Medulla oblongata (tissue), 1 donor: Measurements from ENCODE around the gene MTUS2.
A peak's percentile ranks its signal among the peaks of the same experiment; 100 is the strongest.
"Not testable (repeated sequence)": the region's sequence is repeated elsewhere in the genome, so short reads cannot be mapped to it uniquely, and the experiment has no call there.

Source experiments
- DNase-seq: peaks from one replicate; pipeline ENCODE4 v3.0.0-alpha.2; 2015; ENCODE audit errors: extremely low spot score

The MTUS2 gene

DNA sequence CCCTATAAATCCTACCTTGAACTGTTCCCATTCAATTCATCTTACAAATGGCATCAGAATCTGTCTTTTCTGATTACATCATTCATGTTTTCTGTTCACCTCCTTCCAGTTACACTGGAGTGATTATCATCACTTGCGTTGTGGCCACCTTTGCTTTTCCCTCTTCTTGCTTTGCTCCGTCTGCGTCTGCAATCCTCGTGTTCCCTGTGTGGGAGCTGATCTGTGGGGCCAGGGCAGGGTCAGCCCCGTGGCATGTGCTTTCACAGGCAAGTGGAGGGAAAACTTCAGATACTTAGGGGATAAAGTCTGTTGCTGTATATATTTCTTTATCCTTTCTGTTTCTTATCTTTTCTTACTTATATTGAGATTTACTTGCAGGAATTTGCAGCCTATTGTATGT, 497.7 kb downstream of the MTUS2 start:
- no peak for DNase-seq

GRCh38 chr13:29318741-29319140, 498.6 kb downstream of the MTUS2 start:
- DNase-seq = no peak

- no peak for DNase-seq
Measured at GRCh38 chr13:29319451-29319850, 499.3 kb downstream of the MTUS2 start.

GRCh38 chr13:29323954-29324353, 503.8 kb downstream of the MTUS2 start:
- no peak for DNase-seq

DNA sequence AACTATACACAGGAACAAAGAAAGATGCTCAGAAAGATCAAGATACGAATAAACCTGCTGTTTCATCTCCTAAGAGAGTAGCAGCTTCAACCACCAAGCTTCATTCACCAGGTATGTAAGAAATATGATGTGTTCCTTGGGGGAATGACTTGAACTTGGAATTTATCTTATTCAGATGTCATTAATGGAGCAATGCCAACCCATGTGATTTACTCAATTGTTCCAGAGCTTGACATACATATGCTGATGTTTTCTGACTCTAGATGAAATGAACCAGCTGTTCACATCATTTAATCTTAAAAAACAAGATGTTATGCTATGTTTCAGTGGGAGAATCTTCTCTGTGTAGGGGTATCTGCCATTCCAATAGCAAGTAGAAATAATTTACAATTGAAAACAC, 504.5 kb downstream of the MTUS2 start:
- DNase-seq = no peak

- no peak for DNase-seq
Measured at GRCh38 chr13:29328501-29328900, 508.4 kb downstream of the MTUS2 start.

- no peak for DNase-seq
Measured at GRCh38 chr13:29336356-29336755, 516.2 kb downstream of the MTUS2 start.

DNA sequence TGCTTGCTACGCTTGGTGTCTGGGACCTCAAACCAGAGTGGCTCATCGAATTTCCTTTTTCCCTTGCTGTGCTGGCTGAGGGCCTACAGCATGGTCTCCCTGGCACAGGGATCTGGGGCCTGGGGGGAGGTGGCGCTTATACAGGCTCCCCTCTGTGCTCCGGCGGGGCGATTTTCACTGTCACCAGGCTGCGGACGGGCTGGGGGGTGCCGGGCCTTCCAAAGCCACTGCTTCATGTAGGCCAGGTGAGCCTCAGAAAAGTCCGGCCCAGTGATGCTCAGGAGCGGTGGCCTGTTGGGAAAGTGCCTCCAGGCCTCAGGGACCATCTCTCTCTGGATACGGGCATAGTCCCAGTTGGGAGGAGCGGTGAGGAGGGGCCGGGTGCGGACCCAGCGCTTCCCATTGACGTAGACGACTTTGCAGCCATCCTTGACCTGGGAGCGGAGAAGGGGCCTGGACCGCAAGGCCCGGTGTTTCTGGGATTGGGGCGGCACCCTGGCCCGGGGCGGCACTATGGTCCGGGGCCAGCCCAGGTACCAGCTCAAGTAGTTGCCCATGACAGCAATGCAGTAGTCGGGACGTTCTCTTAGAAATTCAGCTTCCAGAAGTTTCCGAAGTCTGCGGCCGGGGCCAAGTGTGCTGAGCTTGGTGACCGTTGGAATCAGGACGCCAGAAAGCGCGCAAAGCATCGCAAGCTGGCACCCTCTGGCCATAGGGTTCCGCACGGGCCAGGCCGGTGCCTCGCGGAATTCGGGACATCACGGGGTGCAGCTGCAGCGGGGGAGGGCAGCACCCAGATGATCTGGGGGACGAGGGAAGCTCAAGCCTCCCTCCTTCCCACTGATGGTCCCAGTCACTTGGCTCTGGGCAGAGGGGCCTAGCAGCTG, 519.5 kb downstream of the MTUS2 start:
- no peak for DNase-seq

- not testable (repeated sequence) for DNase-seq
Measured at GRCh38 chr13:29345860-29346582, 525.9 kb downstream of the MTUS2 start.

GRCh38 chr13:29355029-29355428, 534.9 kb downstream of the MTUS2 start:
- DNase-seq = no peak

DNA sequence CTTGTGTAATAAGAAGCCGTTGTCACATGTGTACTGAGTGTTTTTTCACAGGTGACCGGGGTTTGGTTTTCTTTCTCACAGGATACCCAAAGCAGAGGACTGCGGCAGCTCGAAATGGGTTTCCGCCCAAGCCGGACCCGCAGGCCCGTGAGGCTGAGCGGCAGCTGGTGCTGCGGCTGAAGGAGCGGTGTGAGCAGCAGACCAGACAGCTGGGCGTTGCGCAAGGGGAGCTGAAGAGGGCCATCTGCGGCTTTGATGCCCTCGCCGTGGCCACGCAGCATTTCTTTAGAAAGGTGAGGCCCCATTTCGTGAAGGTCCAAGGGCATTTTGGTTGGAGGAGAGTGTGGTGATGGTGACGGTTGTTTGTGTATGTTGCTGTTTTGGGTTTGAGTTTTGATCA, 539.0 kb downstream of the MTUS2 start:
- DNase-seq = no peak

DNA sequence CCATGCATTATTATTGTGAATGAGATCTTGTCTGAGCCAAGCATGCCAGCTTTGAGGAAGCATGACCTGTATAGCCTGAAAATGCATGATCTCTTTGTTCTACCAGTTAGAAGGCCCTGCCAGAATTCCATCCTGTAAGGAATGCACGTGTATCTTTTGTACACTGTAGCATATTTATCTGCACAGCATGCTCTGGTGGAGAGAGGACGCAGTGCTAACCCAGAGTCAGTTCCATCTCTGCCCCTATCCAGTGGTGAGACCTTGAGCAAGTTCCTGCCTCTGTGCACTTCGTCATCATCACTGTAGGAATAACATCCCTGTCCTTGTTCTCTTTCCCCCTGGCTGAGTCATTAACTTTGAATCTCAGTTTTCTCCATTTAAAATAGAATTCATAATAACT, 541.6 kb downstream of the MTUS2 start:
- no peak for DNase-seq

DNA sequence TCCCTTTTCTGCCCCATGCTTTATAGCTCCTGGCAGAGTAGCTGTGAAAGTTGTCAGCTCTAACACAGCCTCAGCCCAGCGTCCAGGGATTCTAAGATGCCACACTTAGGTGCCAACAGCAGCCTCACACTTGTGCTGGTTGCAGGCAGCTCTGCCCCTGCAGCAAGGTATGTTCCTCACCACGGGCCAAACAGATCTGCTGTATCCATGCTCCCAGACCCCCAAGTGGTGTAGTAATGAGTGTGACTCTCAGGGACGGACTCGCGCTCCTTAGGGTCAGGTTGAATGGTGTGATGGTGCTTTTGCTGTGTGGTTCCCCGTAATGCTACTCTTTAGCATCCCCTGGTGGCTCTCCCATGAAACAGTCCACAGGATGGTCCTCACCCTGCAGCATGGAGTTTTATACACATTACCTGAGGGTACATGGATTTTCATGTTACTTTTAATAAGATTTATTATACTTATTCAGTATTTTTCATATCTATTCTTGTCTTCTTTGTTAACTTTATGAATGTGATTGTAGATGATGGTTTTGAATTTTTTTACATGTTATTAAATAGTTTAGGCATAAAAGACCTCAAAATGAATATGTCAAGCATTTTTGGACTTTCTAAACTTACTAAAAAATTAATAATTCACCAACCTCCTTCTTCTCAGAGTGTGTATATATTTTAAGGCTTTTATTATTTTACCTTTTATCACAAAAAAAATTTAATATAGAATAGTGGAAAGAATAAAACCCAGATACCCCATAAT, 542.9 kb downstream of the MTUS2 start:
- peak; percentile 74 for DNase-seq

DNA sequence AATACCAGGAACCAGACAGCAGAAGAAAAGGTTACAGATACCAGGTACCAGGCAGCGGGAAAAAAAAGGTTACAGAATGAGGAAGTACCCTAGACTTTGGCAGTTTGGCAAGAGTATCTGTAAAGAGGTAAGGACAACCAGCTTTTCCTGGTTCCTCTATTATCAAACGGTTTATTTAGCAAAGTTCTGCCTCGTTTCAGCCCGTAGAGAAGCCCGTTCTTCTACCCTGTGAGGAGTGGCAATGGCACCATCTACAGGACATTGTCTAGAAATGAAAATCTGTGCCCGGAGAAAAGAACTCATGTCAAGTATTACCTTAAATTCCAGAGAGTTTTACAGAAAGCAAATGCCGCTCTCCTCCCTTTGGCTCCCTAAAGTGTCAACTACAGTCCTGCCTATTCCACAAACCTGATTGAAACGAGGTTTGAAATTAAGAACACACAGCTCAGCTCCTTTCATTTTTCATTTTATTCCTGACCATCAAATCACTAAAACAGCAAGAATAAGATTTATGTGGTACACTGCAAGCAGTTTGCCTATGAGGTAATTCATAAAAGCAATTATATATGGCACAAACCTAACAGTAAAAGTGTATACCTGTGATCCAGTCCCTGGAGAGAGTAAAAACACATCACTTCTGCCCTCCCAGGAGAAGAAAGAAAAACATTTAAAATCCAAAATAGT, 549.1 kb downstream of the MTUS2 start:
- DNase-seq = peak; percentile 81

- DNase-seq = no peak
Measured at GRCh38 chr13:29379281-29379680, 559.1 kb downstream of the MTUS2 start.

GRCh38 chr13:29379865-29380264, 559.7 kb downstream of the MTUS2 start:
- no peak for DNase-seq

DNA sequence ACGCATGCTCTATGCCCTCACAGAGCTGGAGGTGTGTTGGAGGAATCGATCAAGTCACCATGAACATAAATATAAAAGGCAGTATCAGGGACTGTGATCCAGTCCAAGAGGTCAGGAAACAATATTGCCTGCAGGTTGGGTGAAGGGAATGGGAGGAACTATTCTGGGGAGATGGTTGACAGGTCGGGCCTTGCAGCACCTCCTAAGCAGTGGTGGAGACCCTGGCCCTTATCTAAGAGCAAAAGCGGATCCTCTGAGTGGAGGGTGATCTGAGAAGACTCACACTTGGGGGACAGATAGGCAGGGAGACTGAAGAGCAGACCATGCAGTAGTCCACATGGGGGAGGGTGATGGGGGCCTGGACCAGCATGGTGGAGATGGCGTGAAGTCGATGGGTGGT, 561.9 kb downstream of the MTUS2 start:
- no peak for DNase-seq

GRCh38 chr13:29383476-29383875, 563.3 kb downstream of the MTUS2 start:
- DNase-seq = no peak

DNA sequence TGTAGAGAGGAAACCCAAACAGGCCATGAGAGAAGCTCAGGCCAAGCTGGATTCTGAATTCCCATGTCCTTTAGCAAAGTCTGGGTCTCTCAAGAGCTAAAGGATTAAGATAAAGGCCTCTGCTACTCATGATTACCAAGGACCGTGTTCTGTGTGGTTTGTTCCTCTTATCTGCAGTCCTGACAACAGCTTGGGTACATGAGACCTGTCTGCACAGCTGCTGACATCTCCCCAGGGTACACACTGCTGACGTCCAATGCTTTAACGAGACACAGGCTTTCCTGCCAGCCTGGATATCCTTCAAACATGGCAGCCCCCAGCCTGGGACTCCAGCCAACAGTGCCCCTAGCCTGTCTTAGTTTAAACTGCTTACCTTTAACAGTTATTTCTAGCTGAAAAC, 564.3 kb downstream of the MTUS2 start:
- no peak for DNase-seq

DNA sequence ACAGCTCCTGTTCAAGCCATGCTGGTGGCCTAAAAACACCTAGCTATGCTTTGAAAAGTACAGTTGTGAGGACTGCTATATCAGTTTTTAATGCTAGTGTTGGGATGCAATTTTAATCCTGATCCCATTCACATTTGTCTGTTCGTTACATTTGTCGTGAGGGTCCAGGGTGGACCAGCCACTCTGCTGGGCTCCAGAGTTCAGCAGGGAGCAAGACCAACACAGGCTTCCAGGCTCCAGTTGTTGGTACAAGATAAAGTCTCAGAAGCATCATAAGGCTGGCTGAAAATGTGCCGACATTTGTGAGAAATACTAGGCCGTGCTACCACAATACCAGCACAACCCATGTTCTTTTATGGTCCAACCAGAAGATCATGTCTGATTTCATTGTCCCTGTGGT, 564.7 kb downstream of the MTUS2 start:
- no peak for DNase-seq

DNA sequence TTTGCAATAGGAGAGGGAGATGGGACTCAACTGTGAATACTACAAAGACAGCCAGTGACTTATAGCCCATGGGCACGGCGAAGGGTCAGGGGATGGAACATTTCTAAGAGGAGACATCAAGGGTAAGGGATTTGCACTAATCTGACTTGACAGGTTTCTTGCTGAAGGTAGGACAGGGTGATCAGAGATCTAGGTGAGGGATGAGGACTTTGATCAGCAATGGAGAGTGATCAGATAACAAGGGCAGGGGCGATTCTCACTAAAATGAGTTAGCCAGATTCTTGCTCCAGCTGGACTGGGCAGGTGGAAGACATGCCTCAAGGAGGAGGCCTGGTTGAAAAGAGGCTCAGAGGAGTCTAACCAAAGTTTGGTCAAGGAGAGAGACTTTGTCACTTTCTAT, 566.1 kb downstream of the MTUS2 start:
- no peak for DNase-seq

- not testable (repeated sequence) for DNase-seq
Measured at GRCh38 chr13:29390598-29390997, 570.5 kb downstream of the MTUS2 start.
